ENCODE results near the gene NPTXR.

NPTXR gene

GRCh38 chr22:38850941-38851849 is 7.4 kb upstream of the NPTXR start:
- no peak for DNase-seq

GRCh38 chr22:38850399-38850798 is 6.6 kb upstream of the NPTXR start:
- DNase-seq = no peak

GRCh38 chr22:38849811-38850210 is 6.0 kb upstream of the NPTXR start:
- DNase-seq = no peak

- no peak for DNase-seq
Measured at GRCh38 chr22:38846412-38846811, 2.6 kb upstream of the NPTXR start.

GRCh38 chr22:38845004-38845740 is 1.3 kb upstream of the NPTXR start:
- DNase-seq = no peak

GRCh38 chr22:38844315-38845003 is 631 bp upstream of the NPTXR start:
- no peak for DNase-seq

GRCh38 chr22:38843201-38843656 is 599 bp downstream of the NPTXR start:
- no peak for DNase-seq

GRCh38 chr22:38842512-38843200 is 1.2 kb downstream of the NPTXR start:
- no peak for DNase-seq

- DNase-seq = no peak
Measured at GRCh38 chr22:38841635-38842034, 2.2 kb downstream of the NPTXR start.

- DNase-seq = no peak
Measured at GRCh38 chr22:38841211-38841610, 2.6 kb downstream of the NPTXR start.

GRCh38 chr22:38840129-38840528 is 3.7 kb downstream of the NPTXR start:
- no peak for DNase-seq

GRCh38 chr22:38839686-38840085 is 4.1 kb downstream of the NPTXR start:
- no peak for DNase-seq

- no peak for DNase-seq
Measured at GRCh38 chr22:38837414-38837928, 6.4 kb downstream of the NPTXR start.

GRCh38 chr22:38835888-38836301 is 7.9 kb downstream of the NPTXR start:
- no peak for DNase-seq

- DNase-seq = no peak
Measured at GRCh38 chr22:38834991-38835390, 8.8 kb downstream of the NPTXR start.

GRCh38 chr22:38834215-38834953 is 9.4 kb downstream of the NPTXR start:
- no peak for DNase-seq

- no peak for DNase-seq
Measured at GRCh38 chr22:38833061-38833460, 10.8 kb downstream of the NPTXR start.

GRCh38 chr22:38832005-38832978 is 11.5 kb downstream of the NPTXR start:
- DNase-seq = no peak

GRCh38 chr22:38831166-38831945 is 12.5 kb downstream of the NPTXR start:
- DNase-seq = no peak

GRCh38 chr22:38830845-38831108 is 13.1 kb downstream of the NPTXR start:
- no peak for DNase-seq

Measured in NCI-H2227 treated with DMSO at 0.1 percent for 48 hours (cell line).